ENCODE data around the gene C2. TPM values are rescaled to one million over a fixed set of nuclear protein-coding genes. Genes with fewer than 3 reads are reported as not detected.

C2 gene
- total and polyA plus RNA-seq, 2 donors (not counting 1 experiment from before 2014, with no cell fraction given): 0.28 to 3.4 TPM

GRCh38 chr6:31945507-31946369, 18.2 kb downstream of the C2 start, which contains the start of gene CFB:
TSS of gene CFB (plus strand) at chr6:31946095. CDS start at chr6:31946222, 127 bp downstream.
- TF ChIP-seq CTCF (IDR thresholded peaks at IDR 0.05) (no peak), EZH2 (IDR thresholded peaks at IDR 0.05; ENCODE audit: borderline replicate concordance, insufficient read depth, low read depth, low read length, poor library complexity, severe bottlenecking) (no peak)
- no peak for DNase-seq
- peaks cover 18% of the 10 kb centered on the region for H3K27me3 Mint-ChIP-seq
- ATAC-seq (ENCODE audit: low read depth): no peak
- H3K36me3 ChIP-seq (replicated peaks in 1 of 2; ENCODE audit: control extremely low read depth in 1 of 2, control insufficient read depth in 1 of 2, extremely low read depth in 1 of 2, insufficient read depth in 2 of 2, low read length in 1 of 2): no peaks in the 10 kb centered on the region
- no peak within 1 kb of the TSS for H3K4me3 ChIP-seq (ENCODE audit: control extremely low read depth in 1 of 5, extremely low read depth in 1 of 5, insufficient read depth in 1 of 5, low read depth in 2 of 5, low read length in 4 of 5)
- no peak within 1 kb of the TSS for H3K27ac ChIP-seq (ENCODE audit: low read length in 2 of 2)
- H2AFZ ChIP-seq (ENCODE audit: insufficient read depth, low read depth, low read length, poor library complexity, severe bottlenecking): no peak within 1 kb of the TSS
- no peak within 1 kb of the TSS for H3K4me2 ChIP-seq (replicated peaks; ENCODE audit: low read depth, low read length, poor library complexity, severe bottlenecking)
- no peaks in the 10 kb centered on the region for H3K79me2 ChIP-seq (ENCODE audit: control insufficient read depth, insufficient read depth, low read length)
- no peaks in the 10 kb centered on the region for H3K9me3 Mint-ChIP-seq (ENCODE audit: insufficient read depth)
- H3K4me3 Mint-ChIP-seq: no peak within 1 kb of the TSS
- ChIA-PET POLR2A (no interaction called here), CTCF (no interaction called here)
- H3K27ac Mint-ChIP-seq: no peak within 1 kb of the TSS
- H4K20me1 ChIP-seq (ENCODE audit: control insufficient read depth, insufficient read depth, low read length, poor library complexity, severe bottlenecking): no peaks in the 10 kb centered on the region
- H3K9me3 ChIP-seq (ENCODE audit: control extremely low read depth in 1 of 3, control insufficient read depth in 2 of 3, insufficient read depth in 1 of 3, low read length in 2 of 3): no peaks in the 10 kb centered on the region
- no peaks in the 10 kb centered on the region for H3K4me1 ChIP-seq (ENCODE audit: control insufficient read depth in 2 of 2, insufficient read depth in 2 of 2, low read length in 2 of 2)
- no peak within 1 kb of the TSS for H3K9ac ChIP-seq (ENCODE audit: low read length)
- intact Hi-C loops (cut with micrococcal nuclease): no loop called here
- H3K27me3 ChIP-seq (replicated peaks in 1 of 4; ENCODE audit: control extremely low read depth in 1 of 4, control insufficient read depth in 3 of 4, insufficient read depth in 4 of 4, low read length in 3 of 4): peaks cover 0 to 26% (median 5%) of the 10 kb centered on the region in 4 experiments
- H3K4me1 Mint-ChIP-seq: no peaks in the 10 kb centered on the region
- WGBS (ENCODE audit: insufficient coverage): 60% methylated on average over 8 of the region's 11 CpGs

- no peak for ATAC-seq (ENCODE audit: low read depth)
- no peak for TF ChIP-seq CTCF (IDR thresholded peaks at IDR 0.05)
- TF ChIP-seq EZH2 (IDR thresholded peaks at IDR 0.05; ENCODE audit: borderline replicate concordance, insufficient read depth, low read depth, low read length, poor library complexity, severe bottlenecking): no peak
- H3K27ac Mint-ChIP-seq: no peak overlapping the region
- Histone ChIP-seq H3K27me3 (replicated peaks in 1 of 4; ENCODE audit: control extremely low read depth in 1 of 4, control insufficient read depth in 3 of 4, insufficient read depth in 4 of 4, low read length in 3 of 4) (peaks cover 0 to 26% (median 5%) of the 10 kb centered on the region in 4 experiments), H3K27ac (ENCODE audit: low read length in 2 of 2) (no peak overlapping the region), H4K20me1 (ENCODE audit: control insufficient read depth, insufficient read depth, low read length, poor library complexity, severe bottlenecking) (no peaks in the 10 kb centered on the region), H3K4me1 (ENCODE audit: control insufficient read depth in 2 of 2, insufficient read depth in 2 of 2, low read length in 2 of 2) (no peaks in the 10 kb centered on the region), H3K4me2 (replicated peaks; ENCODE audit: low read depth, low read length, poor library complexity, severe bottlenecking) (no peak overlapping the region), H3K4me3 (ENCODE audit: control extremely low read depth in 1 of 5, extremely low read depth in 1 of 5, insufficient read depth in 1 of 5, low read depth in 2 of 5, low read length in 4 of 5) (no peak overlapping the region), H3K79me2 (ENCODE audit: control insufficient read depth, insufficient read depth, low read length) (no peaks in the 10 kb centered on the region), H3K9ac (ENCODE audit: low read length) (no peak overlapping the region), H3K9me3 (ENCODE audit: control extremely low read depth in 1 of 3, control insufficient read depth in 2 of 3, insufficient read depth in 1 of 3, low read length in 2 of 3) (no peaks in the 10 kb centered on the region), H2AFZ (ENCODE audit: insufficient read depth, low read depth, low read length, poor library complexity, severe bottlenecking) (no peak overlapping the region), H3K36me3 (replicated peaks in 1 of 2; ENCODE audit: control extremely low read depth in 1 of 2, control insufficient read depth in 1 of 2, extremely low read depth in 1 of 2, insufficient read depth in 2 of 2, low read length in 1 of 2) (peaks cover 0 to 5% of the 10 kb centered on the region in 2 experiments)
- no peaks in the 10 kb centered on the region for H3K9me3 Mint-ChIP-seq (ENCODE audit: insufficient read depth)
- peaks cover 18% of the 10 kb centered on the region for H3K27me3 Mint-ChIP-seq
- intact Hi-C loops (cut with micrococcal nuclease): no loop called here
- ChIA-PET POLR2A (no interaction called here), CTCF (no interaction called here)
- WGBS (ENCODE audit: insufficient coverage): 86% methylated on average over 7 of the region's 11 CpGs
- no peaks in the 10 kb centered on the region for H3K4me1 Mint-ChIP-seq
- DNase-seq: no peak
- H3K4me3 Mint-ChIP-seq: no peak overlapping the region
Observed at GRCh38 chr6:31946370-31946885, 18.9 kb downstream of the C2 start.

Data from B cell (primary cell).